ENCODE measurements around the gene TAS2R50. TPM values are rescaled to one million over a fixed set of nuclear protein-coding genes. Genes with fewer than 3 reads are reported as not detected.
A peak's percentile ranks its signal among the peaks of the same experiment; 100 is the strongest.

Gene TAS2R50
- total and polyA plus RNA-seq, 9 donors: 0.16 to 1.6 TPM; not detected in 7

- Histone ChIP-seq H3K4me1 (ENCODE audit: control insufficient read depth, insufficient read depth, low read length) (no peaks in the 10 kb centered on the region), H3K9me3 (replicated peaks; ENCODE audit: control insufficient read depth, low read depth, low read length) (peaks cover 5% of the 10 kb centered on the region), H3K27me3 (ENCODE audit: control insufficient read depth, insufficient read depth, low read length) (no peaks in the 10 kb centered on the region), H3K4me3 (ENCODE audit: low read length) (no peak within 1 kb of the TSS), H3K36me3 (ENCODE audit: control insufficient read depth, insufficient read depth, low read length) (peaks cover 8% of the 10 kb centered on the region), H3K27ac (ENCODE audit: low read length) (no peak within 1 kb of the TSS)
- no peak for DNase-seq
These were observed 11.5 kb upstream of the TAS2R50 start, which contains the start of gene TAS2R20 for GRCh38 chr12:10998204-10998603. TSS of gene TAS2R20 (minus strand) at chr12:10998304. CDS start at chr12:10997875, 429 bp downstream.

GRCh38 chr12:10994307-10994706 is 7.6 kb upstream of the TAS2R50 start:
- Histone ChIP-seq H3K4me3 (ENCODE audit: low read length) (no peak overlapping the region), H3K27ac (ENCODE audit: low read length) (no peak overlapping the region), H3K4me1 (ENCODE audit: control insufficient read depth, insufficient read depth, low read length) (no peaks in the 10 kb centered on the region), H3K36me3 (ENCODE audit: control insufficient read depth, insufficient read depth, low read length) (peaks cover 12% of the 10 kb centered on the region), H3K9me3 (replicated peaks; ENCODE audit: control insufficient read depth, low read depth, low read length) (peaks cover 11% of the 10 kb centered on the region), H3K27me3 (ENCODE audit: control insufficient read depth, insufficient read depth, low read length) (no peaks in the 10 kb centered on the region)
- 88% methylated on average over 3 of the region's 3 CpGs for WGBS (ENCODE audit: insufficient coverage)
- DNase-seq: no peak

GRCh38 chr12:10989107-10989506 is 2.4 kb upstream of the TAS2R50 start:
- H3K4me1 ChIP-seq (ENCODE audit: control insufficient read depth, insufficient read depth, low read length): no peaks in the 10 kb centered on the region
- no peak overlapping the region for H3K4me3 ChIP-seq (ENCODE audit: low read length)
- no peaks in the 10 kb centered on the region for H3K27me3 ChIP-seq (ENCODE audit: control insufficient read depth, insufficient read depth, low read length)
- peaks cover 11% of the 10 kb centered on the region for H3K9me3 ChIP-seq (replicated peaks; ENCODE audit: control insufficient read depth, low read depth, low read length)
- H3K27ac ChIP-seq (ENCODE audit: low read length): no peak overlapping the region
- no CpG with 5 or more reads among the region's 2 CpGs for WGBS (ENCODE audit: insufficient coverage)
- H3K36me3 ChIP-seq (ENCODE audit: control insufficient read depth, insufficient read depth, low read length): peaks cover 7% of the 10 kb centered on the region
- no peak for DNase-seq

GRCh38 chr12:10982244-10982643 is 4.5 kb downstream of the TAS2R50 start:
- Histone ChIP-seq H3K4me1 (ENCODE audit: control insufficient read depth, insufficient read depth, low read length) (no peaks in the 10 kb centered on the region), H3K9me3 (replicated peaks; ENCODE audit: control insufficient read depth, low read depth, low read length) (no peaks in the 10 kb centered on the region), H3K27ac (ENCODE audit: low read length) (no peak overlapping the region), H3K4me3 (ENCODE audit: low read length) (no peak overlapping the region), H3K36me3 (ENCODE audit: control insufficient read depth, insufficient read depth, low read length) (no peaks in the 10 kb centered on the region), H3K27me3 (ENCODE audit: control insufficient read depth, insufficient read depth, low read length) (no peaks in the 10 kb centered on the region)
- WGBS (ENCODE audit: insufficient coverage): no CpG with 5 or more reads among the region's 5 CpGs
- no peak for DNase-seq

- peaks cover 3% of the 10 kb centered on the region for H3K9me3 ChIP-seq (replicated peaks; ENCODE audit: control insufficient read depth, low read depth, low read length)
- H3K4me3 ChIP-seq (ENCODE audit: low read length): no peak overlapping the region
- DNase-seq: no peak
- no CpG with 5 or more reads among the region's 3 CpGs for WGBS (ENCODE audit: insufficient coverage)
- no peaks in the 10 kb centered on the region for H3K36me3 ChIP-seq (ENCODE audit: control insufficient read depth, insufficient read depth, low read length)
- no peaks in the 10 kb centered on the region for H3K27me3 ChIP-seq (ENCODE audit: control insufficient read depth, insufficient read depth, low read length)
- no peak overlapping the region for H3K27ac ChIP-seq (ENCODE audit: low read length)
- H3K4me1 ChIP-seq (ENCODE audit: control insufficient read depth, insufficient read depth, low read length): no peaks in the 10 kb centered on the region
These were observed 11.7 kb downstream of the TAS2R50 start for GRCh38 chr12:10974965-10975364.

- no peak overlapping the region for H3K27ac ChIP-seq (ENCODE audit: low read length)
- no peaks in the 10 kb centered on the region for H3K9me3 ChIP-seq (replicated peaks; ENCODE audit: control insufficient read depth, low read depth, low read length)
- H3K4me3 ChIP-seq (ENCODE audit: low read length): no peak overlapping the region
- no peaks in the 10 kb centered on the region for H3K27me3 ChIP-seq (ENCODE audit: control insufficient read depth, insufficient read depth, low read length)
- H3K36me3 ChIP-seq (ENCODE audit: control insufficient read depth, insufficient read depth, low read length): no peaks in the 10 kb centered on the region
- no peaks in the 10 kb centered on the region for H3K4me1 ChIP-seq (ENCODE audit: control insufficient read depth, insufficient read depth, low read length)
- 61% methylated on average over 8 of the region's 15 CpGs for WGBS (ENCODE audit: insufficient coverage)
- peak; percentile 11 for DNase-seq
These were observed 17.8 kb downstream of the TAS2R50 start for GRCh38 chr12:10968765-10969456.

GRCh38 chr12:10967409-10967808 is 19.3 kb downstream of the TAS2R50 start:
- Histone ChIP-seq H3K27ac (ENCODE audit: low read length) (no peak overlapping the region), H3K9me3 (replicated peaks; ENCODE audit: control insufficient read depth, low read depth, low read length) (no peaks in the 10 kb centered on the region), H3K4me1 (ENCODE audit: control insufficient read depth, insufficient read depth, low read length) (no peaks in the 10 kb centered on the region), H3K27me3 (ENCODE audit: control insufficient read depth, insufficient read depth, low read length) (no peaks in the 10 kb centered on the region), H3K36me3 (ENCODE audit: control insufficient read depth, insufficient read depth, low read length) (no peaks in the 10 kb centered on the region), H3K4me3 (ENCODE audit: low read length) (no peak overlapping the region)
- 17% methylated on average over 1 of the region's 2 CpGs for WGBS (ENCODE audit: insufficient coverage)
- peak; percentile 64 for DNase-seq

GRCh38 chr12:10966314-10966713 is 20.4 kb downstream of the TAS2R50 start:
- no peaks in the 10 kb centered on the region for H3K9me3 ChIP-seq (replicated peaks; ENCODE audit: control insufficient read depth, low read depth, low read length)
- H3K4me1 ChIP-seq (ENCODE audit: control insufficient read depth, insufficient read depth, low read length): no peaks in the 10 kb centered on the region
- no peak overlapping the region for H3K4me3 ChIP-seq (ENCODE audit: low read length)
- no peaks in the 10 kb centered on the region for H3K27me3 ChIP-seq (ENCODE audit: control insufficient read depth, insufficient read depth, low read length)
- no peak overlapping the region for H3K27ac ChIP-seq (ENCODE audit: low read length)
- no peaks in the 10 kb centered on the region for H3K36me3 ChIP-seq (ENCODE audit: control insufficient read depth, insufficient read depth, low read length)
- no peak for DNase-seq

GRCh38 chr12:10965476-10965875 is 21.2 kb downstream of the TAS2R50 start:
- Histone ChIP-seq H3K36me3 (ENCODE audit: control insufficient read depth, insufficient read depth, low read length) (no peaks in the 10 kb centered on the region), H3K4me3 (ENCODE audit: low read length) (no peak overlapping the region), H3K27ac (ENCODE audit: low read length) (no peak overlapping the region), H3K27me3 (ENCODE audit: control insufficient read depth, insufficient read depth, low read length) (no peaks in the 10 kb centered on the region), H3K4me1 (ENCODE audit: control insufficient read depth, insufficient read depth, low read length) (no peaks in the 10 kb centered on the region), H3K9me3 (replicated peaks; ENCODE audit: control insufficient read depth, low read depth, low read length) (no peaks in the 10 kb centered on the region)
- no peak for DNase-seq
- no CpG with 5 or more reads among the region's 1 CpG for WGBS (ENCODE audit: insufficient coverage)

GRCh38 chr12:10960211-10960610 is 26.5 kb downstream of the TAS2R50 start:
- no peak for DNase-seq
- no peaks in the 10 kb centered on the region for H3K27me3 ChIP-seq (ENCODE audit: control insufficient read depth, insufficient read depth, low read length)
- WGBS (ENCODE audit: insufficient coverage): no CpG with 5 or more reads among the region's 4 CpGs

GRCh38 chr12:10959804-10960203 is 26.9 kb downstream of the TAS2R50 start:
- no peak for DNase-seq
- Histone ChIP-seq H3K4me1 (ENCODE audit: control insufficient read depth, insufficient read depth, low read length) (no peaks in the 10 kb centered on the region), H3K4me3 (ENCODE audit: low read length) (no peak overlapping the region), H3K9me3 (replicated peaks; ENCODE audit: control insufficient read depth, low read depth, low read length) (peaks cover 5% of the 10 kb centered on the region), H3K27ac (ENCODE audit: low read length) (no peak overlapping the region), H3K36me3 (ENCODE audit: control insufficient read depth, insufficient read depth, low read length) (no peaks in the 10 kb centered on the region), H3K27me3 (ENCODE audit: control insufficient read depth, insufficient read depth, low read length) (no peaks in the 10 kb centered on the region)
- WGBS (ENCODE audit: insufficient coverage): no CpG with 5 or more reads among the region's 2 CpGs

More at GRCh38 chr12:10960211-10960610, 26.5 kb downstream of the TAS2R50 start:
- Histone ChIP-seq H3K27ac (ENCODE audit: low read length) (no peak overlapping the region), H3K4me1 (ENCODE audit: control insufficient read depth, insufficient read depth, low read length) (no peaks in the 10 kb centered on the region), H3K4me3 (ENCODE audit: low read length) (no peak overlapping the region), H3K9me3 (replicated peaks; ENCODE audit: control insufficient read depth, low read depth, low read length) (peaks cover 3% of the 10 kb centered on the region), H3K36me3 (ENCODE audit: control insufficient read depth, insufficient read depth, low read length) (no peaks in the 10 kb centered on the region)
